ENCODE data around the gene COBL.

COBL gene

GRCh38 chr7:51250512-51250911, 66.1 kb downstream of the COBL start:
- no peak for TF ChIP-seq CTCF (IDR thresholded peaks at IDR 0.05; ENCODE audit: insufficient read depth, low read depth, low read length, missing control alignments)
- no peak overlapping the region for H3K4me3 ChIP-seq (ENCODE audit: low read depth, low read length)
- no peak for DNase-seq (ENCODE audit: low read depth)

GRCh38 chr7:51249991-51250390, 66.6 kb downstream of the COBL start:
- no peak for TF ChIP-seq CTCF (IDR thresholded peaks at IDR 0.05; ENCODE audit: insufficient read depth, low read depth, low read length, missing control alignments)
- no peak for DNase-seq (ENCODE audit: low read depth)
- H3K4me3 ChIP-seq (ENCODE audit: low read depth, low read length): no peak overlapping the region

GRCh38 chr7:51249187-51249945, 67.2 kb downstream of the COBL start:
- DNase-seq (ENCODE audit: low read depth): no peak
- H3K4me3 ChIP-seq (ENCODE audit: low read depth, low read length): no peak overlapping the region
- no peak for TF ChIP-seq CTCF (IDR thresholded peaks at IDR 0.05; ENCODE audit: insufficient read depth, low read depth, low read length, missing control alignments)

GRCh38 chr7:51246258-51247245, 70.1 kb downstream of the COBL start:
- no peak overlapping the region for H3K4me3 ChIP-seq (ENCODE audit: low read depth, low read length)
- no peak for DNase-seq (ENCODE audit: low read depth)
- TF ChIP-seq CTCF (IDR thresholded peaks at IDR 0.05; ENCODE audit: insufficient read depth, low read depth, low read length, missing control alignments): no peak

- no peak overlapping the region for H3K4me3 ChIP-seq (ENCODE audit: low read depth, low read length)
- no peak for TF ChIP-seq CTCF (IDR thresholded peaks at IDR 0.05; ENCODE audit: insufficient read depth, low read depth, low read length, missing control alignments)
These were observed 71.7 kb downstream of the COBL start for GRCh38 chr7:51244885-51245284.

GRCh38 chr7:51244053-51244452, 72.6 kb downstream of the COBL start:
- no peak for TF ChIP-seq CTCF (IDR thresholded peaks at IDR 0.05; ENCODE audit: insufficient read depth, low read depth, low read length, missing control alignments)
- H3K4me3 ChIP-seq (ENCODE audit: low read depth, low read length): no peak overlapping the region
- DNase-seq (ENCODE audit: low read depth): no peak

More at GRCh38 chr7:51244885-51245284, 71.7 kb downstream of the COBL start:
- DNase-seq (ENCODE audit: low read depth): no peak
